Activated CD4-positive, alpha-beta T cell treated with anti-CD3 and anti-CD28 coated beads, Interleukin-2, amount 50 U/mL, for 1 hour (primary cell): ENCODE data around the gene LAMA3.
"Not testable (repeated sequence)": the region's sequence is repeated elsewhere in the genome, so short reads cannot be mapped to it uniquely, and the experiment has no call there.

Experiments used
- DNase-seq: peaks from one replicate; pipeline ENCODE4 v3.0.0-alpha.2; 2020

The LAMA3 gene

DNA sequence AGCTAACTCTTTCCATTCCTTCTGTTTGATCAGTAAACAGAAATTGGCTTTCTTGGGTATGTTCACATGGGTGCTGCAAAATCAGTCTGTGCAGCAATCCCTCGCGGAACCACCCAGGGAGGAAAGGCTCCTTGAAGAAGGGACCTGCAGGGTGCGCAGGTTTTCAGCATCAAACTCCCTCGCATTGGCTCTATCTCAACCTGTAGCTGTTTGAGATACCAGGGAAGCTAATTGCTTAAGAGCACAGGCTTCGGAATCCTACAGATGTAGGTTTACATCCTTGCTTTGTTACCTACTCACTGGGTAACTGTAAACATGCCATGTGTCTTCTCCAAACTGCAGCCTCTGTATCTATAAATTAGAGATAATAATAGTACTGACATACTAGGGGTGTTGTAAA, 43.2 kb downstream of the LAMA3 start:
- DNase-seq: no peak

DNA sequence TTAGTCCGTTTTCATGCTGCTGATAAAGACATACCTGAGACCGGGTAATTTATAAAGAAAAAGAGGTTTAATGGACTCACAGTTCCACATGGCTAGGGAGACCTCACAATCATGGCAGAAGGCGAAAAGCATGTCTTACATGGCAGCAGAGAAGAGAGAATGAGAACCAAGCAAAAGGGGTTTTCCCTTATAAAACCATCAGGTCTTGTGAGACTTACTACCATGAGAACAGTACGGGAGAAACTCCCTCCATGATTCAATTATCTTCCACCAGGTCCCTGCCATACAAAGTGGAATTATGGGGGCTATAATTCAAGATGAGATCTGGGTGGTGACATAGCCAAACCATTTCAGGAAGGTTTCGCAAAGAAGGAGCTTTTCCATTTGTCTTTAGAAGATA, 44.0 kb downstream of the LAMA3 start:
- not testable (repeated sequence) for DNase-seq

DNA sequence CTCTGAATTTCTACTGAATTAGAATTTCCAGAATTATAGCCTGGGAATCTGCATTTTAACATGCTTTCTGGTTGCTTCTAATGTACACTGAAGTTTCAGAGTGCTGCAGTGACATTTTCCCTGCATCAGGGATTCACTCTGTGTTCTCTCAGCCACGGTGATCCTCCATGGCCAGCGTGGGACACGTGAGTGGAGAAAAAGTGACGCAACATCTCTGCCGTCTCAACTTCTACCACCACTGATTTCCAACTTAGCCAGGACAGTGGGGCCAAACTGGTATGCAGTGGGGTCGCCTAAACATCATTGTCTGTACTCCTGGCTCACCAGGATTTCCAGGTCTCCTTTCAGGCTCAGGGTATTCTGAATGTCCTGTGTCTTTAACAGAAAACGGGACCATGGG, 44.6 kb downstream of the LAMA3 start:
- no peak for DNase-seq

DNA sequence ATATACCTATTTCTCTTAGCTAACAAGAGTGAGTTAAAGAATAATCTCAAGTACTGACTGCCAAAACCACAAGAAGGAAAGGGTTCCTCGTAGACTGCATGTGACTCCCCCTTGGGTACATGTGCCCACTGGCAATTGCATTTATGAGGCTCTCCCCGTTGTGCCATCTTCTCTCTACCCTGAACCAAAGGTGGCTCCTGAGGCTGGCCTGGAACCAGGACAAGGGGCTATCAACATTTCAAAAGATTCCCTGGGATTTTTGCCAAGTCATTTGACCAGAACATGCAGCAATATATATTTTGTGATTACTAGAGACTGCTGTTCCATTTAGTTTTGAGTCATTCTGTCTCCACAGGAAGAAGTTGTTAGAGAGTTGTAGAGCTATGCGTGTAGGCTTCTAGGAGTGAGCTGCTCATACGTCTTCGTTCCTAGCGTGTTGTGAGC, 45.8 kb downstream of the LAMA3 start:
- DNase-seq: no peak

DNA sequence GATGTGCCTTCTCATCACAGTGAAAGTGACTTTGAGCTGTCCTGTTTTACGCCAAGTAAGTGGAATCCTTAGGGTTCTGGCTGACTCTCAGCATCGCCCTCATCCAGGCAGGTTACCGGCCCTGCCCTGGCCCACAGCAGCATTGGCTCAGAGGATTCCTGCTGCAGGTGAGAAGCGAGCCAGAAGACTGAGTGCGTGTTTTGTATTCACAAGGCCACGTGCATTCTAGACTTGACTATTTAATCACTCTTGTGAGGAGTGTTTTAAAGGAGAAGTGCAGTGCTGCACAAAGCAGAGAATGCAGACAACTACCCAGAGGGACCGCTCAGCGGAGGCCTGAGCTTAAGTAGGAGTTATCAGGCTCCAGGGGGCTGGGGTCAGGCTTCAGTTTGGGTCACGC, 48.3 kb downstream of the LAMA3 start:
- DNase-seq: no peak

DNA sequence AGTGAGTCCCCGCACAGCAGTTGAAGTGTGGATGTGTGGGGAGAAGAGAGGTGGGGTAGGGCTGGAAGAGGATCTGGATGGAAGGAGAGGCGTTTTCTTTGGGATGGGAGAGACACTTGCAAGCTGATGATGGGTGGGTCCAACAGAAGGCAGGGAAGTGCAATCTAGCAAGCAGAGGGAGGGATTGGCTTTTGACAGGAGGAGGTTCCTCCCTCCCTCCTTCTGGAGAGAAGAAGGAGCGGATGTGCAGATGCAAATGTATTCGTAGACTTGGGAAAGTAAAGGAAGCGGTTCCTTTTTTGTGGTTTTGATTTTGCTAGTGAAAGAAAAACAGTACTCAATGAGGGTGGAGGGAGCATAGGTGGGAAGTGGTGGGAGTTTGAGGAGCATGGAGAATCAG, 48.9 kb downstream of the LAMA3 start:
- DNase-seq: no peak

DNA sequence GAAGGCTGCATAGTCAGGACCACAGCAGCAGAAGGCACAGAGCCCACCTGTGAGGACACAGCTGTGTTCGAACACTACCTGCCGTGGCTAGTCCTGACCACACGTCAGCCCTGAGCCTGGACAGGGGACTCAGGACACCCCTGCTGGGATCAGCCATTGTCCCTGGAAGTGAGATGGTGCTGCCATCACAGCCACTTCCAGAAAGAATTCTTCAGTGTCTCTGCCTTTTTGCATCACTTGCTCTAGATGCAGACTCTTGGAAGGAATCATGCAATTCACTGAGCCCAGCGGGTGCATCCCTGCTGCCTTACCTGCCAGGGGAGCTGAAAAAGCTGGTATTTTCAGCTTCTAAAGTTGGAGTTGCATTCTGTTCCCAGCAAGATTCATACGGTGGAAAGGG, 49.3 kb downstream of the LAMA3 start:
- no peak for DNase-seq

DNA sequence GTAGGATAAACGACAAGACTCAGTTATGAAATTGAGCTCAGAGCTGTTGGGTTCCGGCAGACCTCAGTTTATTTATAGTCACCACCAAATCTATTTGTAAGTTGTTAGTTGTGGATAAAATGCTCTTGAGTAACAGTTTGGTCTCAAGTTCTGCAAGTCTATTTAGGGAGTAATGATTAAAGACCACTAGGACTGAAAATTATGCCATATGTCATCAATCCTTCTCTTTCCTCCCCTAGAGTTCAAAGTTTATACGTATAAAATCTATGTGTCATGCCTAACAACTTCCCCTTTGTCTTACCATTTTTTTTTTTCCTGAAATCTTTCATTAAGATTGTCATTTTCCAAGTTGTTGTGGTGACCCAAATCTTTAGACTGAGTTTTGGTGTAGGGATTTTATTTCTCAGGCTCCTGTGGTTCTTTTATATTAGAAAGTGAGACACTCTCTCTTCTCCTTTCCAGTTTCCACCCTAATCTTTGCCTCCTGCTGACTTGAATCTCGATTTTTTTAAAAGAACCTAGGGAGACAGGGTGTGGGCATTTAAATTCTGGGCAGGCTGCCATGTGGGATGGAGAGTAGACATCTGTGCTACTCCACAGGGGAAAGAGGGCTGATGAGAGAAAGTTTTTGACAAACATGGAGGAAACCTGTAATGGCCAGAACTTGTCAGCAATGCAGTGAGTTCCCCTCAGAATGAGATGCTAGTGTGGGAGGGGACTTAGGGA, 51.0 kb downstream of the LAMA3 start:
- no peak for DNase-seq

DNA sequence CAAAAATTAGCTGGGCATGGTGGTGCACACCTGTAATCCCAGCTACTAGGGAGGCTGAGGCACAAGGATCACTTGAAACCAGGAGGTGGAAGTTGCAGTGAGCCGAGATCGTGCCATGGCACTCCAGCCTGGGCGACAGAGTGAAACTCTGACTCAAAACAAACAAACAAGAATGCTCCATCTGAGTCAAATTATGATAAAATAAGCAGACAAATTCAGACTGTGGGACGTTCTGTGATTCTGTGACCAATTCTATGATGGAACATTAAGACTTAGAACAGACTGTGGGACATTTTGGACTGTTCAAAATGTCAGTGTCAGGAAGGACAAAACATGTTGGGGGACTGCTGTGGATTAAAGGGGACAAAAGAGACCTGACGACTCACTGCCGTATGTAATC, 52.7 kb downstream of the LAMA3 start:
- not testable (repeated sequence) for DNase-seq

DNA sequence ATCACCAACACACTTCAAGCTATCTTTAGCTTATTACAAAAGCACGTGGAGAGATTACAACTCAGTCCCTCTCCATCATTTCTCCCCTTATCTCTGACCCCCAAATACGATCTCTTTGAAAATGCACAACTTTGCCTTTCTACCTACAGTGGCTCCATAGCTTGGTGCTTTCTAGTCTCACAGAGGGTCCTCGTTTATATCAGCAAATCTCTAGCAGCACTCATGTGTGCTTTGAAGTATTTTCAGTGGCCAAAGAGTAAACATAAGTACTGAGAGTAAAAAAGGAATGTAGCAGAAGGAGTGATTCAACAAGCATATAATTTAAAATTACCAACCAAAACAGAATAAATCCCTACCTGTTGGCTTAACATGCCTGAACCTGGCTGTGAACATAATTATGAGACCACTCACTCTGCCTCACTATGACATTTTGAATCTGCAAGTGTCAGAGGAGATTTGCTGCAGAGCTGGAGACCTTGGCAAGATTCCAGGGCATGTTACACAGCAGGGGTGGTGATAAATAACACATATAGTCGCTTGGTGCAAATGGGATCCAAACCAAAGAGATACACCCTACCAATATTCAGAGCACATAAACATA, 54.6 kb downstream of the LAMA3 start:
- no peak for DNase-seq

DNA sequence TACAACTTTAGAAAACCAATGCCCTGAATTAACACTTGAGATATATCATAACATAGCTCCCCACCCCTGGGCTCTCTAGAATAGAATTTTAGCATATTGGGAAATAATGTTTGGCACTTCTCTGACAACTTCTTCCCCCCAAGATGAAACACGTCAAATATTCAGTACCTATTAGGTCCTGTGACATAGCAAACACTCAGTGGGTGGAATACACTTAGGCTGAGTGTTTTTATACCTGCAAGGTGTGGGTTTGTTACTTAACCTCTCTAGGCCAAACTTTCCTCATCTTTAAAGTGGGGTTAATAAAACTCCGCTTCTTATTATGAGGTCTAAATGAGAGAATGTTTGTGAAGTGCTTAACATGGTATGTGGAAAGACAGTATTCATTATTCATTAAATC, 56.1 kb downstream of the LAMA3 start:
- DNase-seq: no peak

DNA sequence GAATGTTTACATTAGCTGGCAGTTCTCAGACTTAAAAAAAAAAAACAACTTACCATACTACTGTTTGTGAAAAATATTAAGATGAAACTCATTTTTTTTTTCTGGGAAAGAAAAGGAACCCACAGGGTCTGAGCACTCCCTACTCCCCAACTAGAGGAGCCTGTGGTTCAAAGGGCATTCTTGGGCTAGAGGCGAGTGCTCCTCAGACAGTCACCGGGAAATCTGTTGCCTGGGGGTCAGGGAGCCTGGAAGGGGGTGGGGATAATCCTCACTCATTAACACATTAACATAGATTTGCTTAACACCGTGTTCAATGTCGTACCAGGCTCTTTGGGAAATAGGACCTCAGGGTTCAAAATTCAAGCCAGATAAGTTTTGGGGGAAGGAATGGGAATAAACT, 57.6 kb downstream of the LAMA3 start:
- DNase-seq: no peak

DNA sequence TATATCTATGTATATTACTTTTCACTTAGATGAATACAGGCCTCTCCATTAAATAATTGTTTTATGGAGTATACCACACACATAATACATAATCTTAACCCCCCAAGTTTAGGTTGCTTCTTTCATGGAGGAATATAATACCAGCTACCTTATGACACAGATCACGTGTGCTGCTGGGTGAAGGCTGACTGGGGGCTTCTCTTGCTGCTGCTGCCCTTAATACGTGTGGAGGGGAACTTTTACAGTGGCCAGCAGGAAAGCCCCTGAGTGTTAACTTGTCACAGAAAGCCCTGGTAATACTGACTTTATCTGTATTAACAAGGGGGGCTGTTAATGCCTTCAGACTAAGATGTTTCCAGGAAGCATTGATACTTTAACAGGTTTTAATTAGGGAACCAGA, 63.1 kb downstream of the LAMA3 start:
- DNase-seq: no peak

DNA sequence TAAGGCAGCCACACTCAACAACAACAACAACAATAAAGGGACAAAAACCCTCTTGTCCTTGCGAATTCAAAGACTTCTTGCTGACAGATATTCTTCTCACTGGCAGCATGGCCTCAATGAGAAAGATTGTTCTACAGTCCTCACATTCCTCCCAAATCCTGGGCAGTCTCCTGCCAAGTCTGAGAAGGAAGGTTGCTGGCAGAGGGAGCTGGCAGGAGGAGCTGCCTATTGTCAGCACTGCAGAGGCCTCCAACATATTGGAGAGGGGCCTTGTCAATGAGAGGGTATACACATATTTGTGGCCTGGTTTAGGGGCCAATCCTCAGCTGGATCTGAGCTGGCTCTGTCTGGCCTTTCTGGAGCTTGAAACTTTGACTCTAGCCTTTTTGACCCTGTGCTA, 63.5 kb downstream of the LAMA3 start:
- DNase-seq: no peak

DNA sequence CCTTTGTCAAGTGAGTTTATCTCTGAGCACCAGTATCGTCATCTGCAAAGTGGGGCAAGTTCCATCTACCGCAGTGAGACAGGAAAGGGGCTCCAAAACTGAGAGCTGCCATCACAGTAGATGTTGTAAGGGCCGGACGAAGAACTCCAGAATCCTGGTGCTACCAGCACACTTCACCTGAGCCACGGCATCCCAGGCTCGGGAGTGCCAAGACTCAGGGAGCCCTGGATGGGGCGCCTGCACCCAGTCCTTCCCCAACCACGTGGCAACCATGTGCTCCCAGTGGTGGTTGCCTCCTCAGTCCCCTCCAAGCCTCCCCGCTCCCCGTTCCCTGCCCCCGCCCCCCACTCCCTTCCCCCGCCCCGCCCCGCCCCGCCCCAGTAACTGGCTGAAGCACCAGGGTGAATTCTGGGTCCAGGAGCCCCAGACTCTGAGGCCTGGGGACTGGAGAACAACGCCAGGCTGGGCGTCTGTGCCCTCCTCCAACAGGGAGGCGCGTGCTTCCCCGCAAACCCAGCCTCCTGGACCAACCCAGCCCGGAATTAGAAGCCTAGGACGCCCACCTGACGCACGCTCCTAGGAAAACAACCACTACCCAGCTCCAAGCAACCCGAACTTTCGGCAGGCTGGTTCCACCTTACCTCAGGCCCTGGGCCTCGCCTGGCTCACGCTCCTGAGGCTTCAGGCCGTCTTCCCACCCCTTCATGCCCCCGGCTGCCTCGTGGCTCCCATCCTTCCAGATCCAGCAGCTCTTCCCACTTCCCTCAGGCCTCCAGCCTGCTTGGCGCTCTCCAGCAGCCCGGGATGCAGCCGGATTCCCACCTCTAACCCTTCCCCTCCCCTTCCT, 67.6 kb downstream of the LAMA3 start:
- DNase-seq: no peak

DNA sequence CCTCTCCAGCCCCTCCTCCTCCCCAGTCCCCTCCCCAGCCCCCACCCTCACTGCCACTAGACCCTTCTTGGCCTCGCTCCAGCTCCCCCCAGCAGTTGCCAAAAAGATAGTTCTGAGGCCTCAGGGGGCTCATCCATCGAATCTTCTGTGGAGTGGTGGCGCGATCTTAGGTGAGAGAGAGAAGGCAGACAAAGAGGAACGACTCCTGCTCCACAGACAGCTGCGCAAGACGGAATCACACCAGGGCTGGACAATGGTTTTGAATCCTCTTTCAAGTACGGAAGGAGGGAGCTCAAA, 68.1 kb downstream of the LAMA3 start:
- no peak for DNase-seq

DNA sequence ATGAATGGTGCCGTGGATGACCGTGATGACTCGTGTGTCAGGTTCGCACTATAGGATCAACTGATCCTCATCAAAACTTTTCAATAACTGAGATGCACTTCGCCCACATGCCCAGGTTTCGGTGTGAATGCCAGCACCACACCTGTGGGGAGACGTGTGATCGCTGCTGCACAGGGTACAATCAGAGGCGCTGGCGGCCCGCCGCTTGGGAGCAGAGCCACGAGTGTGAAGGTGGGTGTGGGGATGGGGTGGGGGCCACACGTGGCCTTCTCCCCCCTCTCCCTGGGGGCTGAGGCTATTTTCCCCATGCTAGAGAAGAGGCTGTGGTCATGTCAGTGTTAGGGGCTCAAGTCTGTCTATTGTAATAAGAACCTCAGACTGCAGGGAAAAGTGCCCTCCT, 69.0 kb downstream of the LAMA3 start:
- DNase-seq: no peak

DNA sequence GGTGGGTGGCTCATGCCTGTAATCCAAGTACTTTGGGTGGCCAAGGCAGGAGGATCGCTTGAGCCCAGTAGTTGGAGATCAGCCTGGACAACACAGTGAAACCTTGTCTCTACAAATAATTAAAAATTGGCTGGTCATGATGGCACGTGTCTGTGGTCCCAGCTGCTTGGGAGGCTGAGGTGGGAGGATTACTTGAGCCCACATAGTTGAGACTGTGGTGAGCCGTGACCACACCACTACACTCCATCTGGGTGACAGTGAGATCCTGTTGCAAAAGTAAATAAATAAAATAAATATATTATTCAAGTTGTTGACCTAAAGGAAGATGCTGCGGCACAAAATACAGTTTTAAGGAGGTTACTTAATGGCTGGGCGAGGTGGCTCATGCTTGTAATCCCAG, 72.7 kb downstream of the LAMA3 start:
- no peak for DNase-seq

DNA sequence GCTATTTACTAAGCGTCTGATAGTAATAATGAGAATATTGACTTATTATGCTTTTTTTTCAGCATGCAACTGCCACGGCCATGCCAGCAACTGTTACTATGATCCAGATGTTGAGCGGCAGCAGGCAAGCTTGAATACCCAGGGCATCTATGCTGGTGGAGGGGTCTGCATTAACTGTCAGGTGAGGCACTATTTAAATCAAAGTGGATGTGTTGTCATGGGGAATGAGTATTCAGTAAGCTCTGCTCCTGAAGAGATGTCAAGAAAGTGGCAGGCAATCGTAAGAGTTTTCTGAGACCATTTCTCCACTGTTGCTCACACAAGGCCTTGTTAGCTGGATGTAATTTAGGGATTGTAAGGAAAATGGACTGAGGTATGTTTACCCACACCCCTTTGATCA, 74.1 kb downstream of the LAMA3 start:
- no peak for DNase-seq

DNA sequence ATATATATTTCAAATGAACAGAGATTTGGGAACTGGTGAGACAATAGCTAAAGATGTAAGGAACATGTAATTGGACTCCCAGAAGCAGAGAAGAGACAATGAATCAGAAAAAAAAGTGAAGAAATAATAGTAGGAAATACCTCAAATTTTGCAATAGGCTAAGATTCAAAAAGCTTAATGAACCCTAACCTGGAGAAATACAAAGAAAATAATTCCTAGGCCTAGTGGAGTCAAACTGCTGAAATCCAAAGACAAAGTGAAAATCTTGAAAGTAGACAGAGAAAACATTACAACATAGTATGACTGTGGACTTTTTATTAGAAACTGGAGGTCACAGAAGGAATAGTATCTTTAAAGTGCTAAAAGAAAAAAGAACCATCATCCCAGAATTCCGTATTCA, 76.7 kb downstream of the LAMA3 start:
- no peak for DNase-seq

DNA sequence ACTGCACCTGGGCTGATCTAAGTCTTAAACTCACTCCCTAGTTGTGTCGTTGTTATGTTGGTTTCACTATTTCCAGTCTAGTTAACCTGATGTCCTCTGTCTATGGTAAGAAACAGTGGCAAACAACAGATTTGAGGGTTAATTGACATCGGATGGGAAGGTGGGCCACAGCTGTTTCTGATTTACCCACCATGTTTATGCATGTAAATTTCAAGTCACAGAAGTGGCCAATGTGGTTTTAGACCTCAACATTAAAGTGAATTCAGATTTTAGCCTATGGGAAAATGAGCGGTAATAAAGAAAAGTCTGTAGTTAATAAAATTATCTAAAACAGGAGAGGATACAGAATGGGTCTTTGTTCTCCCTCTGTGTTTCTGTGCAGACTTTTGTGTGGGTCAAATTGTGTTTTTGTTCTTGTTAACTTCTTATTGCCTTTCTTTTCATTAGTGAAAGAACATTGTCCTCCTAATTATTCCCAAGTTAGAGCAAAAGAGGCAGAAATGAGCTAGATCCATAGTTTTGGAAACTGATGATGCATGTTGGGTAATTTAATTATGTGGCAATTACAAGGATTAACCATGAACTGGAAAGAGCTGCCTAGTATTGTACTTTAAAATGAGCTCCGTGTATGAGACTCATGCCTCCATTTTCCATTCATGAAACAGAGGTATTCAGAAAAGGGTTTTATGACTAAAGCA, 83.2 kb downstream of the LAMA3 start:
- no peak for DNase-seq

DNA sequence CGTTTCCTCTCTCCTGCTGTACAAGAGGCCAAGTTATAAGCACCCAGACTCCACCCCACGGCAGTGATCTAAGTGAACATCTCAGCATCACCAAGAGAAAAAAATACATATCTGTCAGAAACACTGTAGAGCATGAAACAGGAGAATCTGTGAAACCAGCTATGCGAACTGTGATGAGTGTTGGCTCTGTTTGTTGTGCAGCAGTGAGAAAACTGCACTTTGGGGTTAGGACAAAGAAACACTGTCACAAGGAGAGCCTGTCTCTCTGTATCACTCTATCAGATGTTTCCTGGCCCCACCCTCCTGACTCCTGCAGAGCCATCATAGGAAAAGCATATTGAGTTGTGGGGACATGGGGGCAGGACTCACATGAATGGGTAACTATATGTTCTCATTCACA, 87.1 kb downstream of the LAMA3 start:
- DNase-seq: no peak

DNA sequence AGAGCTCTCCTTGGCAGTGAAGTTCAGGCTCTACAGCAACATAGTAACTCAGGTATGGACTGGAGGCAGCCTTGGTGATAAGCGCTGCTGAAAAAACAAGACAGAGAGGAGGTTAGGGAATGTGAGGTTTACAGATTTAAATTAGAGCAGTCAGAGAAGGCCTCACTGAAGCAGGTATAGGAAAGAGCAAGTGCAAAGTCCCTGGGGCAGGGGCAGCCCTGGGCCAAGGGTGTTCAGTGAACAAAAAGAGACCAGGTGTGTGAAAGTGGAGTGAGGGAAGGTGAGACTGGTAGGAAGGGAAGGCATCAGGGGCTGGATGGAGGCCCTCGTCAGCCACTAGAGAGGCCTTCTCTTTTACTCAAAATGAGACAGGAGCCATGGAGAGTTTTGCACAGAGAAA, 89.6 kb downstream of the LAMA3 start:
- no peak for DNase-seq
